HCT116 (cell line): ENCODE results near the gene MAP3K12. TPM values are rescaled to one million over a fixed set of nuclear protein-coding genes. Genes with fewer than 3 reads are reported as not detected.

ENCODE experiments used
- ATAC-seq: fragments of 200-7000 bp; cut with Tn5 transposase; 2 replicates; pipeline ENCODE4 v1.9.1; 2020; ENCODE audit warnings: mild to moderate bottlenecking, moderate library complexity
- BruUV-seq: library from RNA; stranded (reverse); fragments of 400-500 nt; replicated peaks from 2 replicates; lab custom pipeline; 2021; lab: Mats Ljungman, UMichigan
- CTCF ChIA-PET: fragments of 300-600 bp; sonication (Branson Sonifier 250); formaldehyde crosslinking; loops from one replicate; lab custom pipeline; 2021; ENCODE audit warnings: antibody characterized with exemption; lab: Charles Lee
- POLR2A ChIA-PET: fragments of 300-600, 350-600 bp; sonication (Branson Sonifier 250); formaldehyde crosslinking; loops from one replicate; lab custom pipeline; 2021; ENCODE audit warnings: antibody characterized with exemption; lab: Charles Lee
- RAD21 ChIA-PET, 2 experiments: fragments of 300-600 bp; sonication (Branson Sonifier 250); formaldehyde crosslinking; loops; one replicate each; lab custom pipeline; 2023; ENCODE audit warnings: low total read pairs in 2 of 2; ENCODE audit not compliant: uncharacterized antibody in 2 of 2, unreplicated experiment in 2 of 2, low non-redundant PET in 1 of 2; lab: Charles Lee
- DNase-seq: peaks from one replicate; pipeline ENCODE4 v3.0.0-alpha.2; 2010; ENCODE audit warnings: low read depth, low spot score
- H2AFZ ChIP-seq: fragments of 200-600 bp; shearing (Covaris generic), sonication (generic); 2 replicates; pipeline ENCODE4 v1.6.1; 2017; ENCODE audit warnings: low read depth, mixed run types, mixed read lengths, antibody characterized with exemption, low read length; ENCODE audit not compliant: poor library complexity, severe bottlenecking
- H3K27ac ChIP-seq: 2 replicates; pipeline ENCODE4 v1.5.1; 2012; ENCODE audit warnings: low read depth, low read length
- H3K27me3 ChIP-seq: fragments of 200-600 bp; sonication (generic); 2 replicates; pipeline ENCODE4 v1.6.1; 2016; ENCODE audit warnings: mixed run types, low read length, mixed read lengths; ENCODE audit not compliant: insufficient read depth
- H3K36me3 ChIP-seq, 2 experiments: fragments of 200-500 bp in 1 of 2; fragments of 200-600 bp in 1 of 2; sonication (Bioruptor generic) in 1 of 2; sonication (generic) in 1 of 2; 2 replicates each; pipeline versions ENCODE4 v1.5.1 to v1.6.1; 2014 to 2016; ENCODE audit warnings: low read length in 2 of 2, inconsistent platforms in 1 of 2, mixed read lengths in 1 of 2, mixed run types in 1 of 2; ENCODE audit not compliant: insufficient read depth in 2 of 2, control insufficient read depth in 1 of 2
- H3K4me1 ChIP-seq, 2 experiments: fragments of 200-600 bp in 1 of 2; sonication (generic) in 1 of 2; 2 replicates each; pipeline versions ENCODE4 v1.5.1 to v1.6.1; 2012 to 2017; ENCODE audit warnings: low read length in 2 of 2, inconsistent platforms in 1 of 2, mild to moderate bottlenecking in 1 of 2, mixed read lengths in 1 of 2, mixed run types in 1 of 2, moderate library complexity in 1 of 2; ENCODE audit not compliant: insufficient read depth in 2 of 2, control insufficient read depth in 1 of 2
- H3K4me2 ChIP-seq: fragments of 200-600 bp; sonication (generic); 2 replicates; pipeline ENCODE4 v1.6.1; 2017; ENCODE audit warnings: mixed run types, low read length, mixed read lengths
- H3K4me3 ChIP-seq, 2 experiments: fragments of 200-600 bp in 1 of 2; sonication (generic) in 1 of 2; replicated peaks in 1 of 2; 2 replicates each; pipeline ENCODE4 v1.5.1; 2011 to 2016; ENCODE audit warnings: low read length in 2 of 2, control low read depth in 1 of 2, low read depth in 1 of 2, mild to moderate bottlenecking in 1 of 2, mixed read lengths in 1 of 2, mixed run types in 1 of 2
- H3K79me2 ChIP-seq: fragments of 200-600 bp; sonication (generic); 2 replicates; pipeline ENCODE4 v1.6.1; 2017; ENCODE audit warnings: mild to moderate bottlenecking, mixed run types, low read length, moderate library complexity, mixed read lengths; ENCODE audit not compliant: insufficient read depth
- H3K9ac ChIP-seq: fragments of 200-600 bp; sonication (generic); 2 replicates; pipeline ENCODE4 v1.6.1; 2016; ENCODE audit warnings: low read length, mixed read lengths
- H3K9me2 ChIP-seq: fragments of 200-600 bp; sonication (generic), shearing (Covaris generic); 2 replicates; pipeline ENCODE4 v1.6.1; 2017; ENCODE audit warnings: mixed run types, mild to moderate bottlenecking, moderate library complexity; ENCODE audit not compliant: insufficient read depth
- H3K9me3 ChIP-seq, 2 experiments: fragments of 200-500 bp in 1 of 2; fragments of 200-600 bp in 1 of 2; sonication (Bioruptor generic) in 1 of 2; sonication (generic) in 1 of 2; 2 replicates each; pipeline ENCODE4 v1.6.1; 2014 to 2017; ENCODE audit warnings: low read length in 2 of 2, mixed read lengths in 2 of 2, inconsistent platforms in 1 of 2, low read depth in 1 of 2, mild to moderate bottlenecking in 1 of 2, mixed run types in 1 of 2, moderate library complexity in 1 of 2; ENCODE audit not compliant: control insufficient read depth in 1 of 2, insufficient read depth in 1 of 2
- H4K20me1 ChIP-seq: fragments of 200-600 bp; sonication (generic), shearing (Covaris generic); 2 replicates; pipeline ENCODE4 v1.6.1; 2017; ENCODE audit warnings: mixed run types, mild to moderate bottlenecking, moderate library complexity; ENCODE audit not compliant: insufficient read depth
- EGR1 ChIP-seq: IDR thresholded peaks from 2 replicates; pipeline ENCODE4 v1.6.1; 2012; ENCODE audit warnings: low read depth
- FOSL1 ChIP-seq: IDR thresholded peaks from 2 replicates; pipeline ENCODE4 v1.6.1; 2012; ENCODE audit warnings: low read depth
- POLR2A ChIP-seq: IDR thresholded peaks from 2 replicates; pipeline ENCODE4 v1.7.0; 2011; ENCODE audit warnings: borderline replicate concordance; ENCODE audit not compliant: insufficient read depth, insufficient read length; ENCODE audit errors: extremely low read depth
- intact Hi-C: fragments of 100-400 bp; cut with micrococcal nuclease; formaldehyde crosslinking; loops from 2 replicates; pipeline ENCODE4 v1.10.0; 2022
- total RNA-seq: library from RNA; stranded (reverse); gene quantifications from one replicate; pipeline ENCODE4 v1.2.1, GENCODE V29; 2021; ENCODE audit not compliant: unreplicated experiment
- TF ChIP-seq, protein P1 (sequence below): IDR thresholded peaks from 2 replicates; pipeline ENCODE4 v1.6.1; 2012
- TF ChIP-seq, protein P2 (sequence below): IDR thresholded peaks from 2 replicates; pipeline ENCODE4 v1.6.1; 2012; ENCODE audit warnings: low read depth
- TF ChIP-seq, protein P3 (sequence below): IDR thresholded peaks from 2 replicates; pipeline ENCODE4 v1.6.1; 2012

The MAP3K12 gene
- total RNA-seq, 1 experiment from 2014 or later, result 16.3 TPM

DNA sequence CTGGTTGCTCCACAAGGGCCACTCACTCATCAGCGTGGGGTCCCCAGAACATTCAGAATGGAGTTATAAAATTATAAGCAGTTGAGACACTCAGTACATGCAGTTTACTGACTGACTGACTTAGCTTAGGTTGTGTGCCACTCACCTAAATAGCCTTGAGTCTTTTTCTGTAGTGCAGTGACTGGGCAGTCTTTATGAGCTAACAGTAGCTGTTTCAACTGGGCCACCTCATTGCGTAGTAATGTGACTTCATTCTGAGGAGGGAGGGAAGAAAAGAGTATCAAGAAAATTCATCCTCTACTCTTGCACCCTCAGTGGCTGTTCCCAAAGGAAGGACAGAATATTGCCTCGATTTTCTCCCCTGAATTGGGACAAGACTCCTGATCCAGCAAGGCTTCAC is 23.9 kb upstream of the MAP3K12 start:
- H3K27me3 ChIP-seq, result no peaks in the 10 kb centered on the region
- no peaks in the 10 kb centered on the region for H3K4me1 ChIP-seq
- H3K9me3 ChIP-seq, result no peaks in the 10 kb centered on the region
- CTCF ChIA-PET, result no interaction called here
- peaks cover 2 to 19% of the 10 kb centered on the region in 2 experiments for H3K36me3 ChIP-seq
- H3K9me2 ChIP-seq, result no peaks in the 10 kb centered on the region
- H3K4me3 ChIP-seq, result no peak overlapping the region
- no peak for TF ChIP-seq FOSL1
- TF ChIP-seq, protein P1, sequence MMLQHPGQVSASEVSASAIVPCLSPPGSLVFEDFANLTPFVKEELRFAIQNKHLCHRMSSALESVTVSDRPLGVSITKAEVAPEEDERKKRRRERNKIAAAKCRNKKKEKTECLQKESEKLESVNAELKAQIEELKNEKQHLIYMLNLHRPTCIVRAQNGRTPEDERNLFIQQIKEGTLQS, result no peak
- TF ChIP-seq, protein P2, sequence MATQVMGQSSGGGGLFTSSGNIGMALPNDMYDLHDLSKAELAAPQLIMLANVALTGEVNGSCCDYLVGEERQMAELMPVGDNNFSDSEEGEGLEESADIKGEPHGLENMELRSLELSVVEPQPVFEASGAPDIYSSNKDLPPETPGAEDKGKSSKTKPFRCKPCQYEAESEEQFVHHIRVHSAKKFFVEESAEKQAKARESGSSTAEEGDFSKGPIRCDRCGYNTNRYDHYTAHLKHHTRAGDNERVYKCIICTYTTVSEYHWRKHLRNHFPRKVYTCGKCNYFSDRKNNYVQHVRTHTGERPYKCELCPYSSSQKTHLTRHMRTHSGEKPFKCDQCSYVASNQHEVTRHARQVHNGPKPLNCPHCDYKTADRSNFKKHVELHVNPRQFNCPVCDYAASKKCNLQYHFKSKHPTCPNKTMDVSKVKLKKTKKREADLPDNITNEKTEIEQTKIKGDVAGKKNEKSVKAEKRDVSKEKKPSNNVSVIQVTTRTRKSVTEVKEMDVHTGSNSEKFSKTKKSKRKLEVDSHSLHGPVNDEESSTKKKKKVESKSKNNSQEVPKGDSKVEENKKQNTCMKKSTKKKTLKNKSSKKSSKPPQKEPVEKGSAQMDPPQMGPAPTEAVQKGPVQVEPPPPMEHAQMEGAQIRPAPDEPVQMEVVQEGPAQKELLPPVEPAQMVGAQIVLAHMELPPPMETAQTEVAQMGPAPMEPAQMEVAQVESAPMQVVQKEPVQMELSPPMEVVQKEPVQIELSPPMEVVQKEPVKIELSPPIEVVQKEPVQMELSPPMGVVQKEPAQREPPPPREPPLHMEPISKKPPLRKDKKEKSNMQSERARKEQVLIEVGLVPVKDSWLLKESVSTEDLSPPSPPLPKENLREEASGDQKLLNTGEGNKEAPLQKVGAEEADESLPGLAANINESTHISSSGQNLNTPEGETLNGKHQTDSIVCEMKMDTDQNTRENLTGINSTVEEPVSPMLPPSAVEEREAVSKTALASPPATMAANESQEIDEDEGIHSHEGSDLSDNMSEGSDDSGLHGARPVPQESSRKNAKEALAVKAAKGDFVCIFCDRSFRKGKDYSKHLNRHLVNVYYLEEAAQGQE, result no peak
- TF ChIP-seq POLR2A, result no peak
- no peak for TF ChIP-seq EGR1
- TF ChIP-seq, protein P3, sequence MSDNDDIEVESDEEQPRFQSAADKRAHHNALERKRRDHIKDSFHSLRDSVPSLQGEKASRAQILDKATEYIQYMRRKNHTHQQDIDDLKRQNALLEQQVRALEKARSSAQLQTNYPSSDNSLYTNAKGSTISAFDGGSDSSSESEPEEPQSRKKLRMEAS, result no peak
- ATAC-seq (no peak), DNase-seq (no peak)
- no peaks in the 10 kb centered on the region for H4K20me1 ChIP-seq
- POLR2A ChIA-PET, result no interaction called here
- H2AFZ ChIP-seq, result no peak overlapping the region
- no peak overlapping the region for H3K27ac ChIP-seq
- RAD21 ChIA-PET, result no interaction called here
- H3K79me2 ChIP-seq, result no peaks in the 10 kb centered on the region
- intact Hi-C loops, result no loop called here
- H3K4me2 ChIP-seq, result no peak overlapping the region
- no TSS peak for BruUV-seq
- no peak overlapping the region for H3K9ac ChIP-seq
